ENCODE results near the gene CWC15.
"Not testable (repeated sequence)": the region's sequence is repeated elsewhere in the genome, so short reads cannot be mapped to it uniquely, and the experiment has no call there.

The CWC15 gene

GRCh38 chr11:94913718-94914394 lies 59.5 kb downstream of the CWC15 start:
- not testable (repeated sequence) for DNase-seq (ENCODE audit: low read depth)

- no peak for DNase-seq (ENCODE audit: low read depth)
Observed at GRCh38 chr11:94912806-94913205, 60.5 kb downstream of the CWC15 start.
